Measurements from ENCODE around the gene OAS1.

Gene OAS1

DNA sequence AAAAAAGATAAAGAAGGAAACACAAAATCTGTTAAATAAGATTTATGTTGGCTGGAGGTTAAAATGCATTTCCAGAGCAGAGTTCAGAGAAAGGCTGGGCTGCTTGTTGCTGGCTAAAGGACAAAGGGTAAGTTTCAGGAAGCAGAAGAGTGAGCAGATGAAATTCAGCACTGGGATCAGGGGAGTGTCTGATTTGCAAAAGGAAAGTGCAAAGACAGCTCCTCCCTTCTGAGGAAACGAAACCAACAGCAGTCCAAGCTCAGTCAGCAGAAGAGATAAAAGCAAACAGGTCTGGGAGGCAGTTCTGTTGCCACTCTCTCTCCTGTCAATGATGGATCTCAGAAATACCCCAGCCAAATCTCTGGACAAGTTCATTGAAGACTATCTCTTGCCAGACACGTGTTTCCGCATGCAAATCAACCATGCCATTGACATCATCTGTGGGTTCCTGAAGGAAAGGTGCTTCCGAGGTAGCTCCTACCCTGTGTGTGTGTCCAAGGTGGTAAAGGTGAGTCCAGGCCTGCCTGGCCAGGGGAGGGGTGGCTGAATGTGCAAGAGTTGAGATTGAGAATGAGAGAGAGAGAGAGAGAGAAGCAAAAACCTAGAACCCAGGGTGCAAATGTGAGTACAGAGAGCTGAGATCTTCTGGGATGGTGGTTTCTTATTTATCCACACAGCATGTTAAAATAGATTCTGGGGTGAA, at the start of gene OAS1:
Gene OAS1, plus strand, starts transcription at position 251 of the 703 bp plus-strand sequence. Its CDS starts 78 bp downstream, at position 329.
- DNase-seq, result no peak

DNA sequence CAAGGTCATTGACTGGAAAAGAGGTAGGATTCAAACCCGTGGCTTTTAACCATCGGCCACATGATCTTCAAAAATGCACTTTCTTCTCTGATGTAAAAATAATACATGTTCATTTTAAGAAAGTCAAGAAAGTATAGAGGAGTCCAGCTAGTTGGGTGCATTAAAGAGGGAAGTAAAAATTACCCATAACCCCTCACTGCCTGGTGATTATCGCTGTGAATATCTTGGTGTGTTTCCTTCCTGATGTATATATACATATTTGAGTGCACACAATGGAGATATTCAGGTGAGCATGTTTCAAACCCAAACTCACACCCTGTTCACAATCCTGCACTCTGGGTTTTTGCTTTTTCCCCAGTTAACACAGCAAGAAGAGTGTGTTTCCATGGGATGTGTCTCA, 47.5 kb upstream of the OAS1 start:
- DNase-seq, result no peak

GRCh38 chr12:112860181-112860580, 46.6 kb upstream of the OAS1 start:
- DNase-seq, result no peak

DNA sequence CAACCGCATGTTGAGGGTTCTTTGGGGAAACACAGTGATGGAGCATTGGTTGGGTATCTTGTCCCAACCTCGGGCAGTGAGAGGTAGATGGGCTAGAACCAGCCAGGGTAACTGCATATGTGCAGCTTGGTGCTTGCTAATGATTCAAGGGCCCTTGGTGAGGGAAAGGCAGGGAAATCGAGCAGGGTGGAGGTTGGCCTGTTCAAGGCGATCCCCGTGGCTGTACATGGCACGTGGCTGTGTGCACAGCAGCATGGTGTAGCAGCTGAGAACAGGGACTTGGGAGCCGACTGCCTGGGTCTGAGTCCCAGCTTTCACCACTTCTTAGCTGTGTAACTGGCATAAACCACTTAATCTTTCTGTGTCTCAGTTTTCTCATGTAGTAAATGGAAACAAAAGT, 45.5 kb upstream of the OAS1 start:
- DNase-seq, result no peak

- no peak for DNase-seq
Measured at GRCh38 chr12:112862636-112863290, 44.0 kb upstream of the OAS1 start.

GRCh38 chr12:112868459-112869041, 38.2 kb upstream of the OAS1 start:
- no peak for DNase-seq

DNA sequence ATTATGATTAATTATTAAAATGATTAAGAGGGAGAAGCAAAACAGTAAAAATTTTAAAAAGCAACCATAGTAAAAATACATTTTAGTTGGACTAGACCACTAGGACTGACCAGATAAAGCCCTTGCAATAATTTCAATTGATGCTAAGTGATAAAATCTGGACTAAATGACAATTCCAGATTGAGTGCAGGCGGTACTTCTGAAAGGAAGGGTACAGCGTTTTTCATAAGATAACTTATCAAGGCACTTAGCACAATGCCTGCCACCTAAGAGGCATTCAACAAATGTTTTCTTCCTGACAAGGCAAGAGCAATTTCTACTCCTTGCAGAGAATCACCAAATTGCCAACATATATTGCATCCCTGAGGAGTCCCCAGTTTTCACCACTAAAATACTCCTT, 37.7 kb upstream of the OAS1 start:
- DNase-seq, result no peak

GRCh38 chr12:112869778-112870177, 37.0 kb upstream of the OAS1 start:
- DNase-seq, result no peak

DNA sequence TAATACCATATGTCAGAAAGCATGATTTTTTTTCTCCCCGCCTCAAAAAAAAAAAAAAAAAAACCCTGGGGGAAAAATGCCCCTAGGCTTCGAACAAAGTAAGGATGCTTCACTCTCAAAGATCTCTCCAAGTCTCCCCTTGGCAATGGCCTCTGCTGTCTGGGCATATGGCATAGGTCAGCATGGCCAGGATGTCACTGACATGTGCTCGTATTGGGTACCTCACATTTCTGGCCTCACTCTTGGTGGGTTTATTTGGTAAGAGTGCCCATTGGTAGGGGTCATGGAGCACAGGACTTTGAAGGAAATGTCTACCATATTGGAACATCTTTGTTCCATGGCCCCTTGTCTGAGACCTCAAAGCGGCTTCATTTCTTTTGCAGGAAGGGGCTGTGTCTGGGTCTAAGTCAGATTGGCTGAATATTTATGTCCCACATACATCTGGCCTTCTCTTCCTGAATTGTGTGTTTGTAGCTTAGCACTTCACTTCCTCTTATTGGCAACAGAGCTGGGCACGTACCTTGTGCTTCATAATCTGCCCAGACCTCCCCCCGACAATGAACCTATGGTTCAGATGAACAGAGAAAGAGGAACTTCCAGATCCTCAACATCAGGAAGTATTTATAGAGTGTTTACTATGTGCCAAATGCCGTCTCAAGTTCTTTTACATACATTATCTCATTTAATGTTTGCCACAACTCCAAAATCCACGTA, 36.3 kb upstream of the OAS1 start:
- no peak for DNase-seq

DNA sequence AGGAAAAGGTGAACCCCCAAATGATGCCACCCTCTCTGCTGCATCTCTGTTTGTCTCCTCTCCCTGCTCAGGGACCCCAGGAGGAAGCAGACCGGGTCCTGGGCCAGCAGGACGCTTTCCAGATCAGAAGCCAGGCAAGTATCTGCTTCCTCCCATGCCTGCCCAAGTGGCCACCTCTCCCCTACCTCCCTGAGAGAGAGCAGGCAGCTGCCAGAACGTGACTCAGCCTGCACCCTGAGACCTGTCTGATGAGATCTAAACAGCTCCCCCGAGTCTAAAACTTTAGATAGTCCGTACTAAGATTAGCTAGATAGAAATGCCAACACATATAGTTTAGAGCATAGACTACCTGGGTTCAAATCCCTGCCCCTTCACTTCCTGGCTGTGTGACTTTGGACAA, 31.2 kb upstream of the OAS1 start:
- no peak for DNase-seq

GRCh38 chr12:112876506-112876905, 30.3 kb upstream of the OAS1 start:
- no peak for DNase-seq

DNA sequence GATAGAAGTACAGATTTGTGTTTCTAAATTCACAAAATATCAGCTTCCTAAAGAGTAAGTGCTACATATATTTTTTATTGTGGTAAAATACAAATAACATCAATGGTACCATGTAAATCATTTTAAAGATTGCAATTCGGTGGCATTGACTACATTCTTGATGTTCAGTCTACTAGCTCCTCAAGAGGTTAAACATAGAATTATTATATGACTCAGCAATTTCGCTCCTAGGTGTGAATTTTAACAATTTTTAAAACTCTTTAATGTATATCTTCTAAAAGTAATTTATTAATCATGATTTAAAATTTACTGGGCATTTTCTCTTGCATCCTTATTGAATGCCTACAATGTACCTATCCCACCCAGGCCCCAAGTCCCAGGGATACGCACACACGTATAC, 29.8 kb upstream of the OAS1 start:
- no peak for DNase-seq

DNA sequence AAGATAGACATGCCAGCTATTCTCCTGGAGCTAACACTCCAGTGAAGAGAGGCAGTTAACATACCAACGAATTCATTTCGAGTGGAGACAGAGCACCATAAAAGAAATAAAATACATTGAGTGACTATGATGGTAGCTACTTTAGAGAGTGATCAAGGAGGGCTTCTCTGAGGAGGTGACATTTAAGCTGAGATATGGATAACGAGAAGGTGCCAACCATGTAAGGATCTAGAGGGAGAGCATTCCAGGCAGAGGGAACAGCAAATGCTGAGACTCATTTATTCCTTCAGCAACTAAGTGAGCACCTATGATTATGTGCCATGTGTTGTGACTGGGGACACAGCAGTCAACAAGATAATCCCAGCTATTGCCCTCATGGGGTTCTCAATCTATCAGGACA, 28.3 kb upstream of the OAS1 start:
- no peak for DNase-seq

DNA sequence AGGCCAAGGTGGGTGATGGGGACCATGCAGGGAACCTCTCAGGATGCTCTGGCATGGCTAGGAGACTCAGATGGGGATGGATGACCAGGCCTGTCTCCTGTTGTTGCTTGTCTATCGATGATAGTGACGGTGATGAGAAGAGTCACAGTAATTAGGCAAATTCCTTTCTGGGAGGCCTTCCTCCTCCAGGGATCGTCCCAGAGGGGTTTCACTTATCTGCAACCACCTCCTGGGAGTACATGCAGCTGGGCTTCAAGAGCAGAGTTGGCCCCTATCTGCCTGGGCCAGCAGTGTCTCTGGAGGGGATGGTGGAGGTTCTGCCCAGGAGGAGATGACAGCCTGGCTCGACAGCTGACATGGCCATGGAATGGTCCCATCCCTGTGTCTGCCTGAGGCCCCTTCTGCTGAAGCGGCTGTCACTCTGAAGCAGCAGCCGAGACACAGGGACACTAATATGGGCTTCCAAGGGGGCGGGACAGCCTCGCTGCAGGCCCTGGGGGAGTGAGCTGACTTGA, 27.5 kb upstream of the OAS1 start:
- DNase-seq, result no peak

- DNase-seq, result no peak
Measured at GRCh38 chr12:112881602-112882001, 25.2 kb upstream of the OAS1 start.

DNA sequence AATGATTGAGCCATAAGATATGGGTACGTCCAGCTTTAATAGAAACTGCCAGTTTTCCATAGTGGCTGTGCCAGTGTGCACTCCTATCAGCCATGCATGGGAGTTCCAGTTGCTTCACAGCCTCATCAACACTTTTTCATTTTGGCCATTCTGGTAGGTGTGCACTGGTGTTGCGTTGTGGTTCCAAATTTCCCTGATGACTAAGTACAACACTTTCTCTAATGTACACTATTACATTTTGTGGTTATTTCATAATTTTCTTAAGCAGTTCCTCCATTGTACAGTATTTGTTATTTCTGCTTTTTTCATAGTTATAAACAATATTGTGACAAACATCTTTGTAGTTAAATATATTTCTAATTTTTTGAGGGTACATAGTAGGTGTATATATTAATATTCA, 21.5 kb upstream of the OAS1 start:
- no peak for DNase-seq

DNA sequence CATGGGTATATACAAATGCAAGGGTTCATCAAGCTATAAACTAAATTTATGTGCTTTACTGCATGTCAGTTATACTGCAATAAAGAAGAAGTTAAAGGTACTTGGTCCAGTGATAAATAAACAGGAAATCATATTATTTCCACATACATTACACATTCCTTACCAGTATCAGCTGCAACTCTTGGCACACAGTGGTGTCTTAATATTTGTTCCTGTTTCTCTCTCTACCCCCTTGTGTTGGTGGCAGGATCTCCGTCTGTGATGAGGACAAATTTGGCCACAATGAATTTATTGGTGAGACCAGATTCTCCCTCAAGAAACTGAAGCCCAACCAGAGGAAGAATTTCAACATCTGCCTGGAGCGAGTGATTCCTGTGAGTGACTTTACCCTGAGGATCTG, 19.2 kb upstream of the OAS1 start:
- DNase-seq, result no peak

GRCh38 chr12:112891093-112892024, 15.4 kb upstream of the OAS1 start:
- no peak for DNase-seq

- DNase-seq, result no peak
Measured at GRCh38 chr12:112892856-112893255, 13.9 kb upstream of the OAS1 start.

DNA sequence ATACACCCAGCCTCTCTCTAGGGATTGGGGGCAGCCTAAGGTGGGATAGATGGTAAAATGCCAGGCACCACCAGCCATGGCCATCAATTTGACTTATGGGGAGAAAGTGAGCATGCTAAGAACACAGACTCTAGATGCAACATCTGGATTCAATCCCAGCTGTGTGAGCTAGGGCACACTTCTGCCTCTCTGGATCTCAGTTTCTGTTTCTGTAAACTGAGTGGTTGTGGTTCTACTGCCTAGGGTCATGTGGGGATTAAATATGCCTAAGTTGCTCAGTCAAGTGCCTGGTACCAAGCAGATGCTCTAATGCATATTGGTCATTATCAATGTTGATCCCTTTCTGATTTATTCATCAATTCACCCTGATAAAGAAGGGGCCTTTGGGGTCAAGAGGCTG, 12.6 kb upstream of the OAS1 start:
- DNase-seq, result no peak

GRCh38 chr12:112898380-112898779, 8.4 kb upstream of the OAS1 start:
- no peak for DNase-seq

Data from NCI-H1105 (cell line).